GM21529 (cell line): ENCODE measurements around the gene PRCD.
"Not testable (repeated sequence)": the region's sequence is repeated elsewhere in the genome, so short reads cannot be mapped to it uniquely, and the experiment has no call there.

Experiments
- ATAC-seq: cut with Tn5 transposase; IDR thresholded peaks from one replicate; pipeline ENCODE4 v1.9.1; 2021; ENCODE audit not compliant: unreplicated experiment

PRCD gene

GRCh38 chr17:76551685-76552084 is 11.8 kb downstream of the PRCD start:
- ATAC-seq: no peak

GRCh38 chr17:76553178-76553908 is 13.5 kb downstream of the PRCD start:
- no peak for ATAC-seq

GRCh38 chr17:76554131-76554530 is 14.3 kb downstream of the PRCD start:
- no peak for ATAC-seq

GRCh38 chr17:76556765-76557367 is 17.0 kb downstream of the PRCD start:
- ATAC-seq: no peak

- ATAC-seq: peak; percentile 84
Observed at GRCh38 chr17:76557368-76558197, 17.7 kb downstream of the PRCD start.

GRCh38 chr17:76558198-76559095 is 18.6 kb downstream of the PRCD start:
- no peak for ATAC-seq

- ATAC-seq: not testable (repeated sequence)
Observed at GRCh38 chr17:76559460-76559859, 19.6 kb downstream of the PRCD start.

GRCh38 chr17:76560036-76560876 is 20.4 kb downstream of the PRCD start:
- ATAC-seq: no peak

- no peak for ATAC-seq
Observed at GRCh38 chr17:76560877-76561221, 21.0 kb downstream of the PRCD start.

GRCh38 chr17:76561332-76561731 is 21.5 kb downstream of the PRCD start:
- ATAC-seq: no peak

- no peak for ATAC-seq
Observed at GRCh38 chr17:76561799-76562268, 22.0 kb downstream of the PRCD start.

- ATAC-seq: no peak
Observed at GRCh38 chr17:76562734-76563148, 22.9 kb downstream of the PRCD start.

GRCh38 chr17:76563359-76563758 is 23.5 kb downstream of the PRCD start:
- not testable (repeated sequence) for ATAC-seq

GRCh38 chr17:76564991-76565727 is 25.3 kb downstream of the PRCD start:
- ATAC-seq: not testable (repeated sequence)

GRCh38 chr17:76565728-76566612 is 26.1 kb downstream of the PRCD start:
- no peak for ATAC-seq

- no peak for ATAC-seq
Observed at GRCh38 chr17:76566613-76566943, 26.7 kb downstream of the PRCD start.

- no peak for ATAC-seq
Observed at GRCh38 chr17:76566988-76567431, 27.2 kb downstream of the PRCD start.
